GM21737 (cell line): ENCODE measurements around the gene CDH9.

ENCODE experiments used
- ATAC-seq: cut with Tn5 transposase; IDR thresholded peaks from one replicate; pipeline ENCODE4 v1.9.1; 2021; ENCODE audit warnings: mild to moderate bottlenecking, moderate library complexity; ENCODE audit not compliant: unreplicated experiment

The CDH9 gene, protein sequence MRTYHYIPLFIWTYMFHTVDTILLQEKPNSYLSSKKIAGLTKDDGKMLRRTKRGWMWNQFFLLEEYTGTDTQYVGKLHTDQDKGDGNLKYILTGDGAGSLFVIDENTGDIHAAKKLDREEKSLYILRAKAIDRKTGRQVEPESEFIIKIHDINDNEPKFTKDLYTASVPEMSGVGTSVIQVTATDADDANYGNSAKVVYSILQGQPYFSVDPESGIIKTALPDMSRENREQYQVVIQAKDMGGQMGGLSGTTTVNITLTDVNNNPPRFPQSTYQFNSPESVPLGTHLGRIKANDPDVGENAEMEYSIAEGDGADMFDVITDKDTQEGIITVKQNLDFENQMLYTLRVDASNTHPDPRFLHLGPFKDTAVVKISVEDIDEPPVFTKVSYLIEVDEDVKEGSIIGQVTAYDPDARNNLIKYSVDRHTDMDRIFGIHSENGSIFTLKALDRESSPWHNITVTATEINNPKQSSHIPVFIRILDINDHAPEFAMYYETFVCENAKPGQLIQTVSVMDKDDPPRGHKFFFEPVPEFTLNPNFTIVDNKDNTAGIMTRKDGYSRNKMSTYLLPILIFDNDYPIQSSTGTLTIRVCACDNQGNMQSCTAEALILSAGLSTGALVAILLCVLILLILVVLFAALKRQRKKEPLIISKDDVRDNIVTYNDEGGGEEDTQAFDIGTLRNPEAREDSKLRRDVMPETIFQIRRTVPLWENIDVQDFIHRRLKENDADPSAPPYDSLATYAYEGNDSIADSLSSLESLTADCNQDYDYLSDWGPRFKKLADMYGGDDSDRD

DNA sequence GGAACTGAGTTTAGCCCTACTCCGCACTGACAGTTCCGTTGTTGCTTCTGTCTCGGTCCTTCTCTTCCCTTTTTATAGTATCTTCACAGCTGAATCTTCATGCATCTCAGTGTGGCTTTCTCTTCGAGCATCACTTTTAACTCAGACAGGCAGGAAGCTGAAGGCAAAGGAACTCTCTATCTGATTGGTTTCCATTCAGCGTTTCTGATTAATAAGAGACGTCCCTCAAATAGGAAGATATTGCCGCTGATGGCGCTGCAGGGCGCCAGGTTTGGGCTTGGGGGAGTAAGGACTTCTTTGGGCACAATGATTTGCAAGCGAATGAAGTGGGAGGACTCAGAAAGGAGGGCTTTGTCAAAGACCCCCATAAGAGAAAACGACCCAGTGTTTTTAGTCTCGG, at the start of gene CDH9:
CDH9 (minus strand) TSS at position 111 of the 400 bp plus-strand sequence. CDS start 50,253 bp downstream, outside the sequence.
- ATAC-seq, result no peak

DNA sequence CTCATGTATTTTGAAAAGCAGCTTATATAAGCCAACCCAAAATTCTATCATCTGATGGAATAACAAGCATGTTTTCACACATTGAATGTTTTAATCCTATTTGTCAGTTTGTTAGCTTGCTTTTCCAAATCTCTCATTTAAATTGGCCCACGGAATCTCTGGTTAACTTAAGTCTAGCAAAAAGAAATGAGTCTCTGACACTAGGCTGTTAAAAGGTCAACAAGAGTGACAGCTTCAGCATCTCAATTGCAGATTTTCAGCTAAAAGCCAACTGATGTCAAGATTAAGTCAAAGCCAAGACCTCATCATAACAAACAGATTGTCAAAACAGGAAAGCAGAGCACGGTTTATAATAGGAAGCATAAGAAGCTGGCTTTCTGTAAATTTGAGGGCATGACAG, 49.4 kb upstream of the CDH9 start:
- ATAC-seq, result no peak

DNA sequence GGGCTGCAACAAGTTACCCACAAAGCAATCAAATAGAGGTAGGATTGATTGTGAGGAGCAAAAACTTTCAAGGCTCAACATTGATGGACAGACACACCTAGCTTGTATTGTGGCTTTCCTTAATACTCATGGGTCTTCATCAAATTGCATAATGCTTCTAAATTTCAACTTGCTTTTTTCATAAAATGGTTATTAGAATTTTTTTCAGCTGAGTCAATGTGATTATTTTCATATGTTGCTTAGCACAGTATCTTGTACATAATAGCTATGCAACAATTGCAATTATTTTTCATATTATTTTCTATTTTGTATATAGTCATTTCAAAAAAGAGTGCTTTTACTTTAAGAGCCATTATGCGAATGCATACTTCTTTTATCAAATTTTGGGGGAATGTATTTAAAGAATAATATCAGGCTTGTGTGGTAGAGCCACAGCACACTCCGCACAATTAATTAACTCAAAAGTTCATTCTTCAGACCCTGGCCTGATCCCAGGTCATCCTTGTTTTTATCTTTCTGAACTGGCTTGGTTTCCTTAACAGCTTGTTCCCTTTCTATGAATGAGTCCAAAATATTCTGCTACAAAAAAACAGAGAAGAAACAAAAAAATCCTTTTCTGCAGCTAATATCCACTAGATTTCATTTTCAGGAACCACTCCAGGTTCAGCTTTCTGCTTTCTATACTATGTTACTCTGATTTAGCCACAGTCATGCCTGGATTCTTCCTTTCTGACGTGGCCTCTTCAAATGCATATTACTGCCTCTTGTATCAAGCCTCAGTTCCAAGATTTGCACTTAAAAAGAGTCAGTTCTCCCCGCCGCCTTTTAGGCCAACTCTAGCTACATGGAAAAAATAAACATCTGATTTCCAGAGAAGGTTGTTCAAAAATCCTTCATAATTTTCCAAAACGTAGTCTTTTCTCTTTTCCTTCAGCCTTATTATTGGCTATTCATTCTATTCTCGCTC, 45.3 kb upstream of the CDH9 start:
- ATAC-seq, result no peak

DNA sequence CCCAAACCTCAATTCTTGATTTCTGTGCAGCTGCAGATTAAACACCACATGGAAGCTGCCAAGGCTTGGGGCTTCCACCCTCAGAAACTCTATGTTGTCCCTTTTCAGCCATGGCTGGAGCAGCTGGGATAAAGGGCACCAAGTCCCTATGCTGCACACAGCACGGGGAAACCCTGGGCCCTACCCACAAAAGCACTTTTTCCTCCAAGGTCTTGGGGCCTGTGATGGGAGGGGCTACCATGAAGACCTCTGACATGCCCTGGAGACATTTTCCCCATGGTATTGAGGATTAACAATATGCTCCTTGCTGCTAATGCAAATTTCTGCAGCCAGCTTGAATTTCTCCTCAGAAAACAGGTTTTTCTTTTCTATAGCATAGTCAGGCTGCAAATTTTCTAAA, 41.8 kb upstream of the CDH9 start:
- ATAC-seq, result no peak

DNA sequence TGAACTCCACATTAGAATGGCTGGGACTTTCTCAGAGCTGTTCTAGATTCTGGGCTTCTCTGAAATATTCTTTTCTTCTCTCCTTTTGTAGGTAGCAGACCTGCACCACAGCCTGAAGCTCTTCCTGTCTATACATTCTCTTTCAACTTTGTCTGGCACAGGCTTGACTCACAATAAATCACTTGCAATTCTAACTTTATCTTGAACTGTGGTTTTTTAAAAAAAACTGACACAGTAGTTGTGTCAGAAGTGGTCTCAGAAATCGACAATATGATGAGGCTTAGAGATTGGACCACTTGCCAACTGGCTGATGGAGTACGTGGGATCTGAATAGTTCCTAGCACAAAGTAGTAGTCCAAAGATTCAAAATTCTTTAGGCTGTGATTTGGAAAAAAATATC, 24.1 kb upstream of the CDH9 start:
- no peak for ATAC-seq

DNA sequence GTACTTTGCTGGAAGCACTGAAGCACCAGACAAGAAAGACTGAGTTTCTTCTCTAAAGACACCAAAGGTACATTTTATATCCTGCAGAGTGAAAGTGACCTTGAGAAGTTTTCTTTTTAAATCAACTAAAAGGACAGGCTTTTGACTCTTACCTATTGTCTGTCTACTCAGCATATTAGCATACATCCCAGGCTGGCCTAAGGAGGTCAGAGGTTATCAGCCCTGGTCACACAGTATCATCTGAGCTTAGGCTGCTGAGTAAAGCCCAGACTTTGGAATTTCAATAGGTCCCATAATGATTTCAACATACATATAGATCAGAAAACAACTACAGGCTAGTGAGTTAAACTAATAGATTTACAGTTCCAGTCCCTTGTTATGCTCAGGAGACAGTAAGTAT, 10.1 kb upstream of the CDH9 start:
- ATAC-seq, result no peak

DNA sequence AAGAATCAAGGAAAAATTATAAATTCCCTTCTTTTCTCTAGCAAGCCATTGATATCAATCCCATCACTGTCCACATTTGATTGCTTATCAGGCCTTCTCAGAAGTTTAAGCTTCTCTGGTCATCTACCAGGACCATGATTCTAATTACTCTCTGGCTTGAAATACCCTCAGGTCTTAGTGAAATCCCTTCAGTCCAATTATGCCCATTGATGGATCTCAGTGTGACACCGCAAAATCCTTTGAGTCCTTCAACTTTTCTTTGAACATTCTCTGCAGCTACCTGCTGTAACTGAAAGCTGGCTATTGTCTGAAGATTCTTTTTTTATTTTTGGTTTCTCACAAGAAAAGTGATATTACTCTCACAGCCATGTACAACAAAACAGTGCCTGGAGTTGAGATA, 3.0 kb upstream of the CDH9 start:
- ATAC-seq, result no peak

DNA sequence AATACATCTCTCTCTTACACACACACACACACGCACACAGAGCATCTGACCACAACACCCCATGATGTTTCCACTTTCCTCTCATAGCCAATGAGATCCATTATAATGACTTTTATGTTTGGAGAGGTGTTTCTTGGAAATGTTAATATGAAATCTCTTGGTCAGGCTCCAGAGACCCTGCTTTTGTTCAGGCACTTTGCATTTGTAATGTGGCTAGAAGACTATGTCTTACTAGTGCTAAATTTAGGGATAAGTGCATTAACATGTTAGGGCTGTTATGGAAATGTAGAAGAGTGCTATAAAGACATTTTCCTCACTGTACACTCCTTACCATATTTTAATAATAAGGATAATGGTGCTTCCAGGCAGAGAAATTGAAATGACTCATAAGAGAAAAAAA, 3.8 kb downstream of the CDH9 start:
- ATAC-seq, result no peak

DNA sequence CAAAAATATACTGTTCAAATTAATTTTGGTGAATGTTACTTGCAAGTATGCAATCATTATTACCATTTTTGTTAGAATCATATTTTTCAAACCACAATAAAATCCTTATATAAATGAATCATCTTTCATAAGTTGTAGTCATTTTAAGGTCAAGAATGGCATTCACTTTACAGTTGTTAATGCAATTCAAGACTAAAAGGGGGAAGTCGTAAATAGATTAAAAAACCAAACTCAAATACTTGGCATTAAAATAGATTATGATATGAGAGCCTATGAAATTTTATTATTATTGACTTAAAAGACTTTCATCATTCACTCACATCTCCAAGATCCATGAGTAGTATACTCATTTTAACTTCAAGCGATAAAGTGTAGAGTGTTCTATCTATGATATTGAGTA, 11.6 kb downstream of the CDH9 start:
- ATAC-seq, result no peak

DNA sequence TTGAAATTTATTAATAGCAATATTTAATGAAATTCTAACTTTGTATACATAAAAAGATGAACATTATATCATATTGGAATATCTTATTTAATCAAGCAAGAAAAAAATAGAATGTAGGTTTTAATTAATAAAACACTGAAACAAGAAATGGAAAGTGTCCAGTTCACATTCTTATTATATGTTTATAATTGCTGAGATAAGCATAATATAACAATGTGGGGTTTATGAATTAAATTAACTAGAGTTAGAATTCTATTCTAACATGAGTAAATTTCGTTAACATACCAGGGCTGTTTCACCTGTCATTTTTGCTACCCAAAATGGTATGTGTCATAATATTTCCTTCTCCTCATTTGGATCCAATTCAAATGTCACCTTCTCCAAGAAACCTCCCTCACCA, 12.3 kb downstream of the CDH9 start:
- ATAC-seq, result no peak

DNA sequence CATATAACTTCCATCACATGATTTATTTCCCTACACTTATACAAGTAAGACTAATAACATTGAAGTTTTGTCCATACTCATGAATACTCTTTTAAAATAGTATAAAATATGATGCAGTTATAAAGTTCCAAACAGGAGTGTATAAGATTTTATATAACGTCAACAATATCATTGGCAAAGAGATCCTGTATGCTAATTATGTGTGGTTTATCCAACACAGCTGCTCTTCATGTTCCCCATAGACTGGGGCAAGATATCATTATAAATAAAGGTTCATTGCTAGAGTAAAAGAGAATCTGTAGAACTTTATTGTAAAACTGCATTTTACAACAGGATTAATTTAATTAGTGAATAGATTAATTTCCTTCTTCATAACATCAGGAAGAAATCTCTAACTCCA, 16.9 kb downstream of the CDH9 start:
- no peak for ATAC-seq

DNA sequence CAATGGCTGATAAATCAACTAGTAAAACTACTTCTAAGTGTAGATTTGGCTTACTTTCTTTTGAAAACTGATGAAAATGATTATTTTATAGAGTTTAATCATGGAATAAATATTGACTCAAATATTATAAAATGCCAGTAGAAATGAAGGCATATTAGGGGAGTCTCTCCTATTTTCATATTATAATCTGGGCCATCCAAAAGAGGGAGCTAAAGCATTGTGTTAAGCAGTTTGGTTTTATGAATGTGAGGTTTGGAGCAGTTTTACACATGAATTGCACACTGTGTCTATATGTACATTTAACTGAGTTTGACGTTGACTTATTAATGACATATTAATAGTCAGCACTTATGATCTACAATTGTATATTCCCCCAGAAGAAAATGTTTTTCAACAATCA, 17.4 kb downstream of the CDH9 start:
- ATAC-seq, result no peak

DNA sequence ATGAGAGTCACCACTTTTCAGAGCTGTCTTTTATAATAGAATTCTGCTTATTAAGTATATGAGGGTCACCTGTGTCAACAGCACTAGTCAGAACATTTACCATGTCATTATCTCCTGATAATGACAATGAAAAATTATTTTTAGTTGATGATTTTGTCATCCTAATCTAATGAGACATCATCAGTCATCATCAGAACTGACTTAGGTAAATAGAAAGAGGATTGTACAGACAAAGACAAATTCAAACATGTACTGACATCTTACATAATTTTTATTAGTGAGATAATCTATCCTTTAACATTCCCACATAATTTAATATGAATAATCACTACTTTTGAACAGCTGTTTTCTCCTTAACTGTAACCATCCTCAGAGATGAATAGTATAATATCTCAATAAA, 22.6 kb downstream of the CDH9 start:
- no peak for ATAC-seq

DNA sequence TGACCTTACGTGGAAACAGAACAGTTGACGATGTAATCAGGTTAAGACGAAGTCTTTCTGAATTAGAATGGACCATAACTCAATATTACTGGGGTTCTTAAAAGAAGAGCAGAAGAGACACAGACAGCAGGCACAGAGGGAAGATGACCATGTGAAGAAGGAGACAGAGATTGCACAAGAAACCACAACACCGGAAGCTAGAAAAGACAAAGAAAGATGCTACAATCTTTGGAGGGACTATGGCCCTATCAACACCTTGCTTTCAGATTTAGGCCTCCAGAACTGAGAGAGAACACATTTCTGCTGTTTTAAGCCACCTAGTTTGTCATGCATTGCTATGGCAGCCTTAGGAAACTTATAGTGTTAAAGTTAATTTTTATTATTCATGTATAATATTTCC, 27.1 kb downstream of the CDH9 start:
- no peak for ATAC-seq

DNA sequence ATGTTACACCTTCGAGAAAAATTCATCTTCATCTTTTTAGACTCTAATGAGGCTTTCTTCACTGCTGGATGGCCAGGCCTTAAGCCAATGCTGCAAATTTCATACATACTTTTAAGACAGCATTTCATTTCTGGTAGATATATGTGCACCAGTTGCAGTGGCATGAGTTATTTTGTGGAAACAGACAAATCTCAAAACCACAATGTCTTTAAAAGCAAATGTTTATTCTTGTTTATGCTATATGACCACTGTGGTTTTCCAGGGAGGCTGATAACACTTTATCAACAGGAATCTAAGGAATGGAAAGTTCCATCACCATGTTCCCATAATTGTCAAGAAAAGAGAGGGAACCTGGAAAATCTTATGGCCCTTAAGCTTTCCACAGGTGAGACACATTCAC, 27.7 kb downstream of the CDH9 start:
- no peak for ATAC-seq

DNA sequence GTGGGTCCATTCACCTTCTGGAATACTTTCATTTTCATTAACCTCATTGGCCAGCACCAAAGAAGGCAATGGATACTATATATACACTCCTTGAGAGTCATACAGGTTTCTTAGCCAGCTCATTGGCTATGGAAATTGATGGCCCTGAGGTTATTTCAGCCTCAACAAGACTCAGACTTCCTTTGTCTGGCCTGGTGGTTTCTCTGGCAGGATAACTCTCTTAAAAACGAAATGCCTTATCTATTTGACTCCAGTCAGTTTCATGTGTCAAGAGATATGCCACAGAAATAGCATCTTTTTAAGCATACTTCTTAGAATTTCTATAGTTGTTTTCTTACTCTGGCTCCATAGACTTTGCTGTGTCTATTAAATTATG, 28.9 kb downstream of the CDH9 start:
- ATAC-seq, result no peak

DNA sequence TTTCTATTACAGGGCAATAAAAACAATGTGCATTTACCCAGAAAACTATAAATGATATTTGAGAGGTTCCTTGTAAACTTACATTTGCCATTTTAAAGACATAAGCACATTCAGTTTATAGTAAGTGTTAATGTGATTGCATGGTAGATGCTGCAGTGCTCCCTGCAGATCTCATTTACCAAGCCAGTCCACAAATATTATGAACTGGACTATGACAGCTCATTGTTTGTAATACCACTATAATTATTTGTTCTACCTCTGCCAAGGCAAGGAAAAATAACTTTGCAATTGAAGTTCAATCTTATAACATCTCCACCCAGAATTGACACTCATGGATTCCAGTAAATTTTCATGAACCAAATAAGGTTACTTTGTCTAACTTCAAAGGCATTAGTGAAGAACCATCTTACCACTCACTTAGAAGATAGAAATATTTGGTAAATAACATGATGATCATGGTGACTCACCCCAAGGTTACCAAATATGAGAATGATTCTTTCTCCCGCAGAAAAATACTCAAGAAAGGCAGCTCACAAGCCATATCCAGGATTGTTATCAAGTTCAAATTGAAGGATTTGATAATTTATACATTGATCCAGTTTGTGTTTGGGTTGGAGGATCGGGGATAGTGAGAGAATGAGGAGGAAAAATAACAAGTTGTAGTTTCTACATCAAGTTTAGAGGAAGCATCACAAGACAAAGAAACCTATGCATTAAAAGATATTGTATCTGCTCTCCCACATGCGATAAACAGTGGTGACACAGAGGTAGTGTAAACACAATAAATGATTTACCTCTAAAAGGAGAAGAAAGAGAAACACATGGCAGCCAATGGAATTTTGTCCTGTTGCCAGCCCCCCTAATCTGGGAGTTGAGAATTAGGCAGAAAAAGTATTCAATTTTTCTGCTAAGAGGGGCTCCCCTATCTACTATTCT, 29.5 kb downstream of the CDH9 start:
- ATAC-seq, result no peak

DNA sequence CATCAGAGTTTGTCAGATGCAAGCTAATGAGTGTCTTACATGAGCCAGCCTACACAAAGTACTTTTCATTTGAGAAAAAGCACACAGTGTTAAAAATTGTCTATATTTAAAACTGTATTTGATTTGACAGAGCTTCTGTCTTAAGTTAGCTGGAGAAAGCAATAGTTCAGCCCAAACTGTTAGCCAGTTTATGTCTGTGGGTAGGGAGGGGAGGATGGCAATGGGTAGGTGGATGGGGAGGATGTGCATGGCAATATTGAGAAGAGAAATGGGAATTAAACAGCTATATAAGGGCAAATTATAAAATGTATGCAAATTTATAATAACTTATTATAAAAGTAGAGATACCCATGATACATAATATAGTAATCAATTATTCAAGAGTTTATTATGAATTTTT, 31.3 kb downstream of the CDH9 start:
- ATAC-seq, result no peak

DNA sequence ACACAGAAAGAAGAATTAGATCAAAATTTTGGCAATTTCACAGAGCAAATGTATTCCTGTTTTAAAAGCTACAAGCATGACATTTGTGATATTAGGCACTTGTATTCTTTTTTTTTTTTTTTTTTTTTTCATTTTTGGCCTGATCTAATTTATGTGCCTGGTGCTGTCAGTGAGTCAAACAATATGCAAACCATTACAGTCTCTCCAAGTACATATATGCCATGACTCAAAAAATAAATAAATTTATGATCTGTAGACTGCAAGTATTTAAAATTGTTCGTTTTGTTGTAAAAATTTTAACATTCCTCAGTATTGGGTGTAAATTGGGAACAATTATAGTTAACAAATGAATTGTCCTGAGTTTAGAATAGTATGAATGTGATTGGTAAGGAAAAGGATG, 51.4 kb downstream of the CDH9 start:
- ATAC-seq, result no peak

DNA sequence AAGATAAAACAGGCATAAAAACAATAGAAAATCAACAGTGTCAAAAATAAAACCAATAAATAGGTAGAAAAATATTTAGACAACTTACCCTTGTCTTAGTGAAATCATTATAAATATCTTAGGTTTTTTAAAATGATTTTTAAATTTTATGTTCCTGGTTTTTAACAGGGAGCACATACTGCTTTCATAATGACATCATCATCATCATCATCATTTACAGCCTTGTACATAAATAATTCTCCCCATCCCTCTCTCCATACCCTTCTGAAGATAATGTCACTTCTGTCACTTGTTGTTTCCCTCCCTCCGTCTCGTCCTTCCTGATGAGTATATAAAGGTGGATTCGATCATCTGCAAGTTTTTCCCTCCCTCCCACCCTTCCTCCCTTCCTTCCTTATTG, 56.6 kb downstream of the CDH9 start:
- ATAC-seq, result no peak
